DMS79 (cell line): ENCODE data around the gene ADGRF1.
"Not testable (repeated sequence)": the region's sequence is repeated elsewhere in the genome, so short reads cannot be mapped to it uniquely, and the experiment has no call there.

Experiments used
- DNase-seq: peaks from one replicate; lab custom pipeline; 2025; lab: John Stamatoyannopoulos, UW

The ADGRF1 gene

DNA sequence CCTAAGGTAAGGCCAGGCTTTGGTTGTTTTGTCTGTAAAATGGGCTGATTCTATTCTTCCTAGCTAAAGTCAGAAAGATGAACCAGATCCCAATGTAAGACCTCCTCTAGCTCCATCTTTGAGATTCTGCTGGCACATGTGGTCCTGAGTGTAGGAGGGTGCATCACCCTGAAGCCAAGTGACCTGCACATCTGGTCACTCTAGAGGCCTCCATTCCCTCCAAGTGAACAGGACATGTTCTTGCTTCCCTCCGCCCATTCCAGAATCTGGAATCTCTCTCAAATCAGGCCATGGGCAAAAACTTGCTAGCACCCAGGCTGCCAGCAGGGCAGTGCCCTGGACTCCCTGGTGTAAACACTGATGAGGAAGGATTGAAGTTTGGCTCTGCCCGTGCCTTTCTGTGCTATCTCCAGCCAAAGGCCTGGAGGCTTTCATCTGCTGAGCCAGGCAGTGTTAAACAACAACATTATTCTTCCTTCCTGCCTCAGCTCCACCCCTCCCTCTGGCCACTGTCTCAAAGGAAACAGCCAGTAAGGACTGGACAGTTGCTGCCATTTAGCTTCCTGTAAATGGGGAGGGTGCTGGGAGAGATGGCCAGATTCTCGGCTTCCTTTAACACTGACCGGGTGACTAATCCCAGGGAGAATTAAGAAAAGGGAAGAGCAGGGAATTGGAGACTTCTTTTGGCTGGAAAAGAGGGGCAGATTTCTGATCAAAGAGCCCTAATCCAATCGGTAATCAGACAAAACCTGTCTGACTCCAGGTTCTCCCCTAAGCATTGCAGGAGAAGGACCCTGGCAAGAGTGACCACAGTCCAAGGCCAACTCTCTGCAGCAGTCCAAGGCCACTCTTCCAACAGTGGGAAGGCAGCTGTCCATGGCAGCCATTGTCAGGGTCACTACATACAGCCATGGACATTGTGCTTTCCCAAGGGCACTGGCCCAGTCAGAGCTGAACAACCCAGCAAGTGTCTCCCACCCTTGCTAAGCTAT, 19.5 kb upstream of the ADGRF1 start:
- DNase-seq, result no peak

DNA sequence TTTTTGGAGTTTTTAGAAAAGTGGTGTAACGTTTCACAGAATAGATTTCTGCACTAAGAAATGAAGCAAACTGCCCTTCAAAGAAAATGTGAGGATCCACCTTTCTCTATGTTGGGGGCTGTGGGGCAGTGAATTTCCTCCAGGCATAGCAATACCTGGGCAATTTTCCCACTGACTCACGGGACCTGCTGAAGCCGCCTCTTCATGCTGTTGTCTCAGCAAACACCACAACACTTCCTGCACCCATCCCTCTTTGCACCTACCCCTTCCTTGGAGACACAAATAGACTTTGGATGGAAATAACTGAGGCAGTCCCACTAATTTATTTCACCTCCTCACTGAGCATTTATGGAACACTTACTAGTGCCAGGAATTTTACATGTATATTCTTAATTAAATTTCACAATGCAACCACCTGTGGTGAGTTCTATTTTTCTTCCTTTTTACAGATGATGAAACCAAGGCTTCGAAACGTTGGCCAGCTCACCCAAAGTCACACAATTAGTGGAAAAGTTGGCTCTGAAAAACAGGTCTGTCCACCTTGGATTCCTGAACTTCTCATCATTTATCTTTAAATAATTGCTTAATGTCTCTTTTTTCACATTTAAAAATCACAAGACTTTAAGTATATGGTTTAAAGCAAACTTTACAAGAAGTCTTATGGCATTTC, 17.2 kb upstream of the ADGRF1 start:
- DNase-seq, result no peak

DNA sequence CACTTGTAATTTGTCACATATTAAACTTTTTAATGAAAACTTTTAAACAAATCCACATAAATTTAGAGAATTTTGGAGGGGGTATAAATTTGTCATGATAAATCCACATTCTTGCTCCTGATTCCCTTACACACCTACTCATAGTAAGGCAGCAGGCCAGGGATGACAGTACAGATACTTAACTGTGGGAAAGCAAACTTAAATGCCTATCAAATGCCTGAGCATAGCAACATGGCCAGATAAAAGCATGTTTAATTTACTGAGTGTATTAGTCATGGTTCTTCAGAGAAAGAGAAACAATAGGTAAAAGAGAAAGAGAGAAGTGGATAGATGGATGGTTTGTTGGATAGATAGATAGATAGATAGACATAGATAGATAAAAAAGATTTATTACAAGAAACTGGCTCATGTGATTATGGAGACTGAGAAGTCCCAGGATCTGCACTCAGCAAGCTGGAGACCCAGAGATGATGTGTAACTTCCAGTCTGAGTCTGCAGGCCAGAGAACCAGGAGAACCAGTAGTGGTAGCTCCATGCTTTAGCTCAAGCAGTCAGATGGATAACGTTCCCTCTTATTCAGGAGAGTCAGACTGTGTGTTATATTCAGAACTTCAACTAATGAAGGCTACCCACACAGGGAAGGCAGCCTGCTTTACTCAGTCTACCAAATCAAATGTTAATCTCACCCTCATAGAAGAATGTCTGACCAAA, 15.9 kb upstream of the ADGRF1 start:
- DNase-seq, result no peak

DNA sequence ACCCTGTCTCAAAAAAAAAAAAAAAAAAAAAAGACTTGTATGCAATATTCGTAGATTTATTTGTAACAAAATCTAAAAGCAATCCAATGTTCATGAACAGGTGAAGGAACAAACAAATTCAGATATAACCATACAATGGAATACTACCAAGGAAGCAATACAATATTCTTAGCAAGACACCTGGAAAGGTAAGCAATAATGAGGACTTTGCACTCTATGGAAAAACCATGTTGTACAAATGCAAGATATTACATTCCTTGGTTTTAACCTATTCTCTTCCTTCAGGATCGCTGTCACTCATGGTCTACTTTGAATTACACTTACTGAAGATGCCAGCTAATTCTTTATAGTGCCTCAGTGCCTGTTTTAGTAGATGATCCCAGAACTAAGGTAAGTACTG, 14.7 kb upstream of the ADGRF1 start:
- DNase-seq, result no peak

DNA sequence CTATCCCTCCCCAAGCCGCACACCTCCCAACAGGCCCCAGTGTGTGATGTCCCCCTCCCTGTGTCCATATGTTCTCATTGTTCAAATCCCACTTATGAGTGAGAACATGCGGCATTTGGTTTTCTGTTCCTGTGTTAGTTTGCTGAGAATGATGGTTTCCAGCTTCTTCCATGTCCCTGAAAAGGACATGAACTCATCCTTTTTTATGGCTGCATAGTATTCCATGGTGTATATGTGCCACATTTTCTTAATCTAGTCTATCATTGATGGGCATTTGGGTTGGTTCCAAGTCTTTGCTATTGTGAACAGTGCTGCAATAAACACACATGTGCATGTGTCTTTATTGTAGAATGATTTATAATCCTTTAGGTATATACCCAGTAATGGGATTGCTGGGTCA, 12.2 kb upstream of the ADGRF1 start:
- DNase-seq, result not testable (repeated sequence)

DNA sequence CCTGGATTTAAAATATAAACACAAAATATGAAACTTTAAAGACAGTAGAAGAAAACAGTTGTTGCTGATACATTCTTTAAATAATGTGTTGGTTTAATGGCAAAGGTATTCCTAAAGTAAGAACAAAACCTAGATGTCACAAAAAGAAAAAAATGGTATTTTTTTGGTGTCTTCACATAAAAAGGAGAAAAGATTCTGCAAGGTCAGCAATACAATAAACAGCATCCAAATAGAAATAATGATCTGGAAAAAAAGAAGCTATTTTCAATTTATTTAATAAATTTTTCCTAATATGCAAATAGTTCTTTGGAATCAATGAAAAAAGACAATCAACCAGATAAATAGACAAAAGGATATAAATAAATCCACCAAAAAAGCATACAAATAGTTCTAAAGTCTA, 6.5 kb upstream of the ADGRF1 start:
- DNase-seq, result no peak

DNA sequence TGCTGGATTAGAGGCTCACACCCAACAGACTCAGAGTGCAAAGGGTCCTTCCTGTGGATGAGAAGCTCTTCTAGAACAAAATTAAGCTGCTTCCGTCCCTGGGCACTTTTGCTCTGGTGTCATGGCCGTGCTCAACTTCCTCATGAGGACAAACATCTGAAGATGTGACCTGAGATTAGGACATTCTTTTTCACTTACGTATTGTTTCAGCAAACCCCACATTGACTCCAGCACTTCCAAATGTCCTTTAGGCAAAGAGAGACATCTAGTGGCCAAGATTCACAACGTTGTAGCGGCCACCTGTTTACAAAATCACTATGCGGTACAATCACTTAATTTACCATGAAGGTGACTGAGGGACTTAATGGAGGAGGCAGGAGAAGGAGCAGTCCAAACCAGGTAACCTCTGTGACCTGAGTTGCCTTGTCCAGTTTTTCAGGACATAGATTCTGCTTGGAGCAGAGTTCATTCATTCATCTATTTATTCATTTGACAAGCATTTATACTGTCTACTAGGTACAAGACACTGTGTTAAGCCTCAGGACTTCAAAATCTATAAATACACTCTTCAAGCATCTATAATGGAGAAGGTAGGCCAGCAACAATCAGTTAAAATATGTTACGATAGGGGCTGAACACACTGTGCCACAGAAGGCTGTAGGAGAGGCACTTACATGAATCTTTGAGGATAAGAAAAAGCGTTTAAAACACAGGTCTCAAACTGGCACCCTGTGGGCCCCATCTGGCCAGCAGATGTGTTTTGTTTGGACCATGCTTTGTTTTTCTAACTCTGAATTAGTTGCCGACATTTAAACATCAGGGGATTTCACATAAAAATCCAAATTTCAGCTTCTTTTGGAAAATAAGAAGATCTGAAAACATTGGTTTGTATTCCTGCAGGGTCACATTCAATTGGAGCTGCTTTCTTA, 5.6 kb upstream of the ADGRF1 start:
- DNase-seq, result peak; percentile 55

DNA sequence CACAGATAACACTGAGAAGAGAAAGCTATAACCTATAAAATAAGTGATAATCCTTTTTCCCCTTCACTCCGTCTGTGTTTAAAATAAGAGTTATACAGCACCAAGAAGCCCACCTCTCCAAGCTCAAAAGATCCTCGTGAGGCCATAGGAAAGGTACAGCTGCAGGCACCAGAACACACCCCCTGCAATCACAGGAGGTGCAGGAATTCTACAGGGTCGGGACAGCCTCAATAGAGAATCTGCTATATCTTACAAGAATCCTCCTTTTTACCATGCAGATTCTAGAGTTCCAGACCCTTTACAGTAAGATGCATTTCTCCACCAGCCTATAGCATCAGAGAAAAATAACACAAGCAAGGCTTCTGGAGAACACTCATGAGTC, 5.0 kb upstream of the ADGRF1 start:
- no peak for DNase-seq

DNA sequence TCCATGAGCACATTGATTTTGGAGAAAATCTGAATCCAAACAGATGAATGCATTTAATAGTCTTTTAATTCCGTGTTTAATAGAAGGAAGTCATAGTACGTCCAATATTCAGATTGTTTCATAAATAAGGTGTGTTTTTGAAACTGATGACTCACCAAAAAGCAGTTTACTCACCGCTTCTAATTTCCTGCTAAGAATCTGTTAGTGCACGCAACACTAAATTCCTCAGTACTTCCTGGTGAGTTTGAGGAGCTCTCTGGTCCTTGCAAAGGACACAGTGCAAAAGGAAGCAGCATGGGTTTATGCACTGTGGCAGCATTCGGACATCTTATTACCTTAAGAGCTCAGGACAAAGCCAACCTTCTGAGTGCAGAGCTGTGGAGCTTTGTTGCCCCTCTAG, 2.3 kb upstream of the ADGRF1 start:
- DNase-seq, result peak; percentile 19

DNA sequence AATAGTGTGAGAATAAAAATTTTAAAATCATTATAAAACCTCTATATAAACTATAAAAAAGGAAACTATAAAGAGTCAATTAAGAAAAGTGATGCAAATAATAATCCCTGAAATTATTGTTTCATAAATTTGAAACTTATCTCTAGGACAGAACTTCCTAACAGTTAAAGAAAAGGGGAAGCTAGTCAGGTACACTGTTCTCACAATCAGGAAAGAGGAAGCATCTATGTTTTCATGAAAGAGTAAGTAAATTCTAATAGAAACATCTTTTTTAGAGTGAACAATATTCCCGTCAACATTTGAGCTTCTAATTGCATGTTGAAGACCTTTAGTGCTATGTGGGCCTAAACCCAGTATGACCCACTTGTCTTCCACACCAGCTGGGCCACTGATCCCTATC, 1.2 kb upstream of the ADGRF1 start:
- no peak for DNase-seq

DNA sequence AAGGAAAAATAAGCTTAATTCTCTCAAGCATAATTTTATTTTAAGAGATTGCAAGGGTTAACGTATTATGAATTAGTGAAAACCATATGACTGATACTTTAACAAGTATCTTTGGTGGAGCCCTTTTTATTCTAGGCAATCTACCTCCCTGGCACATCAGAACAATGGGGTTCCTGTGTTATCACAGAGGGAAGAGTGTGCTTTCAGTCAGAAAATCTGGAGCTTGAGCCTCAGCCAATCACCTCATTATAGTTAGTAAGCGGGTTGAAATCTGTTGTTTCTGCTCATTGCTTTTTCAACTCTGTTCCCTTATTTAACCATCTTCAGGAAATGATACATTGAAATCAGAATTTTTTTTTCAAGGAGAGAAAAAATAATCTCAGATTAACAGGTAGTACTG, 391 bp downstream of the ADGRF1 start:
- DNase-seq, result no peak

DNA sequence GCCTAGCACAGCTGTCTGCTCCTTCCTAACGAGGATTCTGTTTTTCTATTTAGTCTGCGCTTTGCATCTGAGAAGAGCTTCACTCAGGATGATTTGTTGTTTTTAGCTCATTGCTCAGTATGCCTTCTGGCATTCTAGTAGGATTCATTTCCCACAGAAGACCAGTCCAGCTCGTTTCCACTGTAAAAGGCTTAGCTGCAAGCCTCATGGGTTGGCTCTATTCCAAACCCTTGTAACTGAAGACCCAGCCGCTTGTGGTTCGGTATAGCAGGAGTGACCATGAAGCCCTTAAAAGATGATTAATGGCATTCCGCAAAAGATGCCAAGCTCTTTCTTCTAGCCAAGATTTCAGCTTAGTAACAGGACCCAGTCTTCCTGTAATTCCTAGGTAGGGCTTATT, 7.2 kb downstream of the ADGRF1 start:
- DNase-seq, result peak; percentile 95

DNA sequence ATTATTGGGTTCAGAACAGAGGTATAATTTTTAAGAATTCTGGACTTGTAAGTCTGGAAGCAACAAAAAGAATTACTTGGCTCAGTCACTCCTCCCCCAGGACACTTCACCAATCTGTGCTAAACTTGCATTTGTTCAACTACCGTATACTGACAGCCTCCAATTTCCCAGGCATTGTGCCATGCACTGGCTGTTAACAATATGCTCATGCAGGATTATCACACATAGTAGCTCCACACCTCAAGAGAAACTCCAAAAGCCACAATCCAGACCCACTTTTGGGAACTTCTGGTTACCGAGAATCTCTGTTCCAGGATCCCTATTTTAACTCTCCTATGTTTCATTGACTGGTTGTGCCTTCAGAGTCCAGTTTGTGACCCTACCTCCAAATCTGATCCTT, 7.7 kb downstream of the ADGRF1 start:
- DNase-seq, result no peak

DNA sequence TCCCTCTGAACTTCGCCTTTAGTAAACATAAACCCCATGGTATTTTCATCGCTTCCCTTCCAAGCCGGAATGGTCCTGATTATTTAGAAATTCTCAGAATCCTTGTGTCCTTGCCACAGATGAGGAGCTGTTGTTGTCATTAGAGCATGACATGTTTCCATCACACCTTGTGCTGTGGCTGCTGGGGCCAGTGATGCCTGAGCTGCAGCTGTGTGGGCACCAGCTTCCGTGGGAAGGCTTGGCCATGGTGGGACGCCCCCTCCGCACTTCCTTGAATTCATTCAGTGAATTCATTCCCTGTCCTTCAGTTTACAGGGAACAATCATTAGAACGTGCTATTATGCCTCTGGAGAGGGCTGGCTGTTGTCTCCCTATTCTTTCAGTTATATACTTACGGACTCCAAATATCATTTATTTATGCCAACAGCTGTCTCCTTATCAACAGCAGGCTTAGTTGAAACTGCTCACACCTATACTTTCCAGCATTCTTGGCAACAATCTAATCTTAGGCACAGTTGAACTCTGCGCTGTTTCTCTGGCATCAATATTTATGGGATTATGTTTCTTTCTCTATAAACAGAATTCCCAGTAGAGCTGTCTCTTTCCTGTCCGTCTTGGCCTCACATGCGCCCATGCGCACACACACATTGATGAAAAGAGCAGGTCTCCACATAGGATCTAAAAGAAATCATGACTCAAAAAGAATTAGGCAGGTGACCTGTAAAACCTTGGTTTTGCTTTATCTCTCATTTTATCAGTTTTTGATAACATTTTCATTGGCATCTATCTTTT, 9.0 kb downstream of the ADGRF1 start:
- no peak for DNase-seq

DNA sequence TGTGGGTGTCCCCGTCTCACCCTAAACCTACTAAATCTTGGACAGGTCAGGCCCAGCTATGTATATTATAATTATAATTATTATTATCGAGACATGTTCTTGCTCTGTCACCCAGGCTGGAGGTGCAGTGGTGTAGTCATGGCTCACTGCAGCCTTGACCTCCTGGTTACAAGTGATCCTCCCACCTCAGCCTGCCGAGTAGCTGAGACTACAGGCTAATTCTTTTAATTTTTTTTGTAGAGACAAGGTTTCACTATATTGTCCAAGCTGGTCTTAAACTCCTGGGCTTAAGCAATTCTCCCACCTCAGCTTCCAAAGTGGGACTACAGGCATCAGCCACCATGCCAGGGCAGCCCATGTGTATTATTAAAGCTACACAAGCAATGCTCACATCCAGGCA, 10.5 kb downstream of the ADGRF1 start:
- DNase-seq, result no peak

DNA sequence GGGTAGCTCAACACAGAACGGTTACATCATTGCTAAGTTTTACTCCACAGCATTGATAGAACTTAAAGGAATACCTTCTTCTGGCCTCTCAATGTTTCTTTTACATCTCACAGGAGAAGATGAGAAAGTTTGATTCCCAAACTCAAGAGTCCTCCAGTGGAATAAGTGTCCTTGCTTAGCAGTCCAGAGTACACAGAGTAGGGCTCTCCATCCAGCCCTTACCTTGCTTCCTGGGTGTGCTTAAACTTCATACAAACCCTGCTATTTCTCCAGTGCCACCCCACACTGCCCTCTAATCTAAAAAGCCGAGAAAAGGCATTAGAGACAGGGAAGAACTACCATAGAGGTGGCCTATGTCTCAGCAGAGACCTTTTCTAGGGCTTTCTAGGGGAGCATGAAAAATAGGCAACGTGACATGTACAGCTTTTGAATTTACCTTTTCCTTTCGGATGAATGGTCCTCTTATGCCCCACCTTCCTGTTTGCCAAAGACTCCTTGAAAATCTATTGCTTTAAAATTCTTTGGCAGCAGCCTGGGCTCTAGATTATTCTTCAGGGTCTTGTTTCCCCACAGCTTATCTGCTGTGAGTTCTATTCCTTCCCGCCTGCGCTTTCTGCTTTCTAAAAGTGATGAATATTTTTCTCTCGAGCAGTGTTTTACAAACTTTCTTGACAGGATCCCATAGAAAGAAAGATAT, 12.1 kb downstream of the ADGRF1 start:
- no peak for DNase-seq

DNA sequence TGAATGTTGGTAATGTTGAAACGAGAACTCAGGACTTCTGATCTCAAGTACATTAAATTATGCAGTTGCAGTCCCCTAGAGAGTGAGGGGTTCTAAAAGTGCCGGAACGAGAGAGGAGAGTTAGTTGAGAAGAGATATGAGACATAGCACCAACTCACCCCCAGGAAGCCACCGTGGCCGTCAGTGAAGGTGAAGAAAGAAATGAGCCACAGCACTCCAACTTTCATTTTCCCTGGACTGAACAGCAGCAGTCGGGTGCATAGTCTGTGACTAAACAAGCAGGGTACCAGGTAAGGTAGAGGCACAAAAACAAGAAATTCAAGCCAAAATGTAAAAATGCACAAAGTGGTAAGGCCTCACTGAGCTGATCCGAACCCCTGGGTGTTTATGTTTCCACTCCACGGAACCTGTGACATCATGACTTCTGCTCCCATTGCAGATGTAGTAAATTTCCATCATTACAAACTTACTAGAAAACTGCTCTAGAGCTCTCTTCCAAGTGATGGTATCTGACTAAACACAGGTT, 13.2 kb downstream of the ADGRF1 start:
- DNase-seq, result no peak

DNA sequence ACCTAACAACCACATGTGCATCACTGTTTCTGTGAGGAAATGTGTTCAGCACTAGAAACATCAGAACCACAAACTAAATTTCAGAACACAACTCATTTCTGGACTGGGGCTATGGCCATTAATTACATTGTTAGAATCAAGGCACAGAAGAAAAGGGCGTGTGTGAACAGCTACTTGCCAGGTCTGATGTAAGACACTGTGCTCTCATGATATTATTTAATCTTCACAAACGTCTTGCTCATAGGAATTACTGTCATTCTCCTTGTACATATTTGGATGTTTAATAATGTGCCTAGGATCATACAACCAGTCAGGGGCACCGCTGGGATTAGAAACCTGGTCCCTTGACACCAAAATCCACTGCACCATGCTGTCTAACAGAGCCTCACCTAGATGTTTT, 14.8 kb downstream of the ADGRF1 start:
- no peak for DNase-seq

DNA sequence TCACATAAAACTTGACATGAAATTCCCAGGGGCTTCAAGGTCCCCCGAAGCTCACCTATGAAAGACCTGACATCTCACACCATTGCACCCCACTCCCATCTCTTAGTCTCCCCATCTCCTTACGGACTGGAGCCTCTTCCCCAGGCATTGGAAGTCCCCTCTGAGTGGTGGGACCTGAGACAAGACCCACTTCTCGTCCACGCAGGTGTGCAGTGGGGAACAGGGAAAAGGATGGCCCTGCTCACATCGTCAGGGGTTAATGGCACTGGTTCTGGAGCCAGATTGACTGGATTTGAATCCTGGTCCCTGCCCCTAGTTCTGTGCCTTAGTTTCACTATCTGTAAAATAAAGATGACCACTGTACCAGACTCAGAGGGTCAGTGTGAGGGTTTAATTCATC, 15.5 kb downstream of the ADGRF1 start:
- no peak for DNase-seq

DNA sequence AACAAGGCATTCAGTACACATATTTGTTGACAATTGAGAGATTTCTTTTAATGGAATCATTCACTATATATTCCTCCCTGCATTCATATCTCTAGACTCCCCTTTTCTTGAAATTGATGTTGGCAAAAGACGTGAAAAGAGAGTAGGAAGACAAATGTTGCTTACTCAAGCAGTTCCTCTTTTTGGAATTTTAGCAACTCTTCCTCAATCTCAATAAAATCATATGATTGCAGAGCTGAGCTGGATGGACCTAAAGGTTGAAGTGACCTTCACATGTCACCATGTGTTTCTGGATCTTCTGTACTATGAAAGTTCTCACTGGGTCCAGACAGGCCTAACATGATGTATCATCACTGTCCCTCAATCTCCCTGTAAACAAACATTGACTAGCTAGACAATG, 18.6 kb downstream of the ADGRF1 start:
- no peak for DNase-seq
